PFSK-1 (cell line): Measurements from ENCODE around the gene NCKAP1.

Experiments used
- FOXP2 ChIP-seq: optimal IDR thresholded peaks from 2 replicates; pipeline ENCODE3; 2011; ENCODE audit warnings: borderline replicate concordance, control low read depth, inconsistent platforms; ENCODE audit not compliant: insufficient read depth; ENCODE audit errors: extremely low read length, extremely low read depth
- POLR2AphosphoS5 ChIP-seq: IDR thresholded peaks from 2 replicates; pipeline ENCODE4 v1.6.1; 2012; ENCODE audit warnings: low read depth, mild to moderate bottlenecking, control low read depth, low read length, moderate library complexity
- REST ChIP-seq, 2 experiments: IDR thresholded peaks; 2 replicates each; pipeline versions ENCODE4 v1.6.1 to v1.8.0; 2011 to 2012; ENCODE audit warnings: low read depth in 2 of 2, low read length in 2 of 2, control low read depth in 1 of 2, inconsistent platforms in 1 of 2, mild to moderate bottlenecking in 1 of 2, moderate library complexity in 1 of 2; ENCODE audit not compliant: insufficient read depth in 1 of 2
- SIN3A ChIP-seq: IDR thresholded peaks from 2 replicates; pipeline ENCODE4 v1.6.1; 2012; ENCODE audit warnings: mild to moderate bottlenecking, low read length, moderate library complexity, borderline replicate concordance; ENCODE audit not compliant: insufficient read depth
- TAF1 ChIP-seq: IDR thresholded peaks from 2 replicates; pipeline ENCODE4 v1.6.1; 2012; ENCODE audit warnings: low read length, control low read depth, borderline replicate concordance; ENCODE audit not compliant: insufficient read depth

GRCh38 chr2:182920089-182920488 is 118.2 kb downstream of the NCKAP1 start:
- no peak for TF ChIP-seq REST (IDR thresholded peaks at IDR 0.05; ENCODE audit: insufficient read depth in 1 of 2, low read depth in 2 of 2, low read length in 2 of 2)
- no peak for TF ChIP-seq POLR2AphosphoS5
- no peak for TF ChIP-seq TAF1
- TF ChIP-seq SIN3A = no peak
- TF ChIP-seq FOXP2 = no peak
